Epithelial cell of prostate (primary cell): ENCODE measurements around the gene EBF3.

Source experiments
- DNase-seq: peaks from one replicate; pipeline ENCODE4 v3.0.0-alpha.2; 2011; ENCODE audit warnings: low read depth, low spot score
- H3K27ac ChIP-seq: fragments of 450-650 bp; 2 replicates; pipeline ENCODE4 v1.5.1; 2017; ENCODE audit warnings: mild to moderate bottlenecking

Gene EBF3

DNA sequence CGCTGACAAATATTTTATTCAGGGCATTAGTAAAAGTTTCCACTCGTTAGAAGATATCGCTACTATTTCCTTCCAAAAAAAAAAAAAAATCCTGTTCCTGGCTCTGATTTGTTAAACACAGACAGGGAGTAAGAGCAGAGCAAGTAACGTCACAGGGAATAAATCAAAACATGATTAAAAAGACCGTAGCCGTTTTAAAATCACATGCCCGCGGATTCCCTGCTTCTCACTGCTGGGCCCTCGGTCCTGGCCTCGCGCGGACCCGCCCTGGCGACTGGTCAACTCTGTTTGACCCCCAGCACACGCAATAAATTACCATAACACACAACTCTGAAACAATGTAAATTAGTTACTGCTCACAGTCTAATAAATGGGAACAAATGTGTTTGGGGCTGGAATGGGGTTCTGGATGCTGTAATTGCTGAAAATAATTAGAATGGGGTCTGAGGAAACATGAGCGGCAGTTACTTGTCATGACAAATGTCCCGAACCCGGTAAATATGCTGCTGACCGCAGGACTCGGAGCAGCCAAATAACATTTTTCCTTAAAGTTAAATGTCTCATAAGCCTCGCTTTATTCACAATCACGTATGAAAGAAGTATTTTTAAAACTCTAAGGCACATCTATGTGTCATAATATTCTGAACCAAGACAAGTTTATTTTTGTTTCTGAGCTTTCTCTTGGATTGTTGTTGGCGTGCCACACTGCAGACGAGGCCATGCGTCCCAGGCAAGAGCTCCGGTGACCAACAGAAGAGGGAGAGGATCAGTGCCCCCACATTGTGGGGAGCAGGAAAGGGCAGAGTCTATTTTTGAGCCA, 17.9 kb downstream of the EBF3 start:
- H3K27ac ChIP-seq: no peak overlapping the region
- DNase-seq: no peak

GRCh38 chr10:129945526-129945925, 18.5 kb downstream of the EBF3 start:
- H3K27ac ChIP-seq: no peak overlapping the region
- no peak for DNase-seq

- DNase-seq: no peak
- H3K27ac ChIP-seq: no peak overlapping the region
These were observed 19.0 kb downstream of the EBF3 start for GRCh38 chr10:129945064-129945463.

DNA sequence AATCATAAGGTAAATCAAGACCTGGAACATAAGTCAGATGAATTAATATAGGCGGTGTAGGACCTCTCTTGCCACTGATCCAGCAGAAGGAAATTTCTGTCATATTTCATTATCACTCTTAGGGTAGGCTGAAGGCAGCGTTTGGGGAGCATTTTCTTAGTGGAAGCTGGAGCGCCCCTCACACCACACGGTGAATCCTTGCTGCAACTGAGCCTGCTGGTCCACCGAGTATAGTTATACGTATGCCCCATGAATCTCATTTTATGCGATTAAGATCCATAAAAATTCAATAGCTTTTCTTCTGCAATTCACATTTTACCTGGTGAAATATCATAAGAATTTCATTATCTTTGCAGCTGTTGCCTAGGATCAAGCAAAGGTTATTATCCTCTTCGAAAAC, 19.6 kb downstream of the EBF3 start:
- H3K27ac ChIP-seq: no peak overlapping the region
- no peak for DNase-seq

GRCh38 chr10:129942936-129943715, 20.9 kb downstream of the EBF3 start:
- no peak for DNase-seq
- H3K27ac ChIP-seq: no peak overlapping the region

DNA sequence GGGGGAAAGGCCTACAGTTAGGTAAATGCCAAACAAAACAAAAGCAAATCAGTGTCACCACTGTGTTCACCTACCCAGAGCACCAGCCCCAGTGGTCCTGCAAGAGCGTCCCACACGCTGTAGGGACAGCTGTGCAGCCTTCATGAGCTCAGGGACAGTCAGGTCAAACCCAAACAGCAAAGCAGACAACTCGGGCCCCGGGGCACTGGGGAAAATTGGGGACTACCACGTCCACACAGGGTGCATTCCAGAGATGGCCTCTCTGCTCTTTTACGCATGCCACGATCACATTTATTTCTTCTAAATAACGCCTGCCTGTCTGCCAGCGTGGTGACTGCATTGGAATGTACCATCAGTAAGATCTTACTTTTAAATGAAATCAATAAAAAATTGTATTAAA, 21.7 kb downstream of the EBF3 start:
- no peak for DNase-seq
- H3K27ac ChIP-seq: no peak overlapping the region

DNA sequence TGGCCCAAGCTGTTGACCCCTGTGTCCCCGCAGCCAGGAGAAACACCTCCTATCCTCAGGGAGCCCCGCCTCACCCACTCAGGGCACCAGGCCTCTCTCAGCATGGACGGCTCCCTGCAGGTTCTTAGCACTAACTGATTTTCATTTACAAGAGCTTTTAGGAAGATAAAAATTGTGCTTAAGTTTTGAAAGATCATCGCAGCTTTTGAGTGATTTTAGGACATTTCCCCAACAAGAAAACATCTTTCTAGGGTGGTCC, 22.1 kb downstream of the EBF3 start:
- no peak overlapping the region for H3K27ac ChIP-seq
- DNase-seq: no peak

GRCh38 chr10:129941199-129942018, 22.7 kb downstream of the EBF3 start:
- no peak overlapping the region for H3K27ac ChIP-seq
- no peak for DNase-seq

DNA sequence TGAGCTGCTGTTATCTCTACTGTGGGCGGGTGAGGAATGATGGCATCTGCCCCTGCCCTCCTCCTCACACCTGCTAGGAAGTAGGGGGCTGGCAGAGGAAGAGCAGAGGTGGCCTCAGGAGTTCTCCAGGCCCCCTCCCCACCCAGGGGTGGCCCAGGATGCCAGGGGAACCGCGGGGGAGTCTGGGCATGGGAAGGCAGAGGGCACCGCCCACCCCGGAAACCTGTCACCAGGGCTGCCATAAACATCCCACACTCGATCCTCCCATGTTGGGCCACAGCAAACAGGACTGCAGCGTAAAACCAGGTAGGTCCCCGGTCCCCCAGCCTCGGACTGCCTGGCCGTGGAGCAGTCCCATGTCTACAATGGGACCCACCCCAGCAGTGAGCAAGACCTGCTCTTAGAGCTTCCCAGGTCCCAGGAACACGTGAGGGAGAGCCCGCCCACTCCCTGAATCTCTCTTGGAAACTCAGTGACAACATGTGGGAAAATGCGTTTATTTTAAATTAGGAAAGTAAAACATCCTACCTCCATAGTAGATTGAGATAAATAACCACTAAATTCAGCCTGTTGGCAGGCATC, 23.4 kb downstream of the EBF3 start:
- no peak for DNase-seq

DNA sequence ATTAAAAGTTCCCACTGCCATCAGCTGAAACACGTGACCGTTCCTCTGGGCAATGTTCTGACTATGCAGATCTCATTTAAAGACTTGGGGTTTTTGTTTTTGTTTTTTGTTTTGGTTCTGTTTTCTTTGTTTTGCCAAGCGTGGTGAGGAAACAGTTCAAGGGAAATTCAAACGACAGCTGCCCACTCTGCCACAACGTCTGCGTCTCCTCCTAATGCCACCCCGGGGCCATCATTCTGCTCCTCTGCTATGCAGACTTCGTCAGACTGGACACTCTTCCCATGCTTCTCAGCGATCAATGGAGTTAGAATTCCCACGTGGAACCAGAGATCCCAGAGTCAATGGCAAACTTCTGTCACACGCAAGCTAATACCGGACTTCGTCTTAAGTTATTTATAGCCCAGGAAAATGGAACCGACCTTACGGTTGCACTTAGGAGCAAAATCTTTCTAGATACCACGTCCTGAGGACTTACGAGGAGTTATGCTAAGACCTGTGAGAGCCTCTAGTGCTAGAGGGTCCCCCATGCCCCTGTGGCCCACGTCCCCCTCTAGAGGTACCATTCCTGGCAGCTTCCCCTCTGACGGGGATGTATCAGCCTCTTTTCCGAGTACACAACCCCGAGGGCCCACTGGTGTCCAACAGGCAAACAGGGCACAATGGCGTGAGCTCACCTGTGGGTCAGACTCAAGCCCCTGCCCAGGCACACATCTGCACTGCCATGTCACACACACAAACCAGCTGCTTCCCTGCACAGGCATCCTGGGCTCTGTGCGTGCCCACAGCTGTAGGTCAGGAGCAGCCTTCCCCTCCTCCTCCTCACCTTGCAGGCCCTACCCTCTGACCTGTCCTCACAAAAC, 24.4 kb downstream of the EBF3 start:
- DNase-seq: no peak
- H3K27ac ChIP-seq: no peak overlapping the region

More for the DNA sequence above, 23.4 kb downstream of the EBF3 start:
- no peak overlapping the region for H3K27ac ChIP-seq

DNA sequence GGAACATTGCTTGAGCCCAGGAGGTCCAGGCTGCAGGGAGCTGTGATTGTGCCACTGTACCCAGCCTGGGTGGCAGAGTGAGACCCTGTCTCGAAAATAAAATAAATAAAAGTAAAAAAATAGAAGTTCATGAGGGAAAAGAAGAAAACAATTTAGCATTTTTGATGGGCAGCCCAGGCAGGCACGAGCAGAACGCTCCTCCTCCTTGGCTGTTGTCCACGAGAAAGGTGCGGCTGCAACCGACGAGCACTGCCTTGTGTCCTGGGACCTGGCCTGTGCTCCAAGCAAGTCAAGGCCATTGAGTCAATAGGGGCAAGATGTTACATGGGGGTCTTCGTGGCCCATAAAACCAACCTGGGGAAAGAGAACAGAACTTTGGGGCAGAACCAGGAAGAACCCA, 25.6 kb downstream of the EBF3 start:
- no peak overlapping the region for H3K27ac ChIP-seq
- no peak for DNase-seq

DNA sequence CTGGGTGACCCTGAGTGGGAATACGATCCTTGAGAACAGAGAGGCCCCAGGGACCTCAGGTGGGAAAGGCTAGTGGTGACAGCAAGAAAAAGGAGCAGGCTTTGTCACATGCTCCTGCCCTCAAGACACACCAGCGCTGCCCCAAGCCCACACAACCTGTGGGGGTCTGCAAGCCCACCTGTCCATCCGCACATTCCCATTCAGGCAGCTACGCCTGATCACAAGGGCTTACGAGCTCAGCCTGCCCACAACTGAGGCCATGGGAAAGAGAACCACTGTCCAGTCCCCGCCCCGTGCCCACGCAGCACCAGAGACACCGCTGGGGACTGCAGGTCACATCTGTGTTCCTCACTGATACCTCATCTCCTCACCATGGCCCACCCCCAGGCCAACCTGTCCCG, 26.7 kb downstream of the EBF3 start:
- no peak overlapping the region for H3K27ac ChIP-seq
- no peak for DNase-seq

DNA sequence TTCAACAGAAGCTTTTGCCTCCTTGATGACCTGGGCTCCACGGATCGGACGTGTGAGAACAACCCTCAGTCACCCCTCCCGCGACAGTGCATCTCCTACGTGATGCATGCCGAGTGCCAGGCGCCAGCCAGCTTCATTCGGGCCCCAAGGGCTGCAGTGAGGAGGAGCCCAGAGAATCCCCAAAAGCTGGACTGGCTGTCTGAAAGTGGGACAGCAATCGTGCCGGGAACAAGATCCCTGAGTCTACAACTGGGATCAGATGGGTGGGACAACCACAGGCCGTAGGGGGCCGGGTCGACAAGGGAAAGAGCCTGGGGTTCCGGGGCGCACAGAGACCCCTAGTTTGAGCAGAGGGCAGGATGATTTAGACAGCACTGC, 27.2 kb downstream of the EBF3 start:
- no peak for DNase-seq
- no peak overlapping the region for H3K27ac ChIP-seq

DNA sequence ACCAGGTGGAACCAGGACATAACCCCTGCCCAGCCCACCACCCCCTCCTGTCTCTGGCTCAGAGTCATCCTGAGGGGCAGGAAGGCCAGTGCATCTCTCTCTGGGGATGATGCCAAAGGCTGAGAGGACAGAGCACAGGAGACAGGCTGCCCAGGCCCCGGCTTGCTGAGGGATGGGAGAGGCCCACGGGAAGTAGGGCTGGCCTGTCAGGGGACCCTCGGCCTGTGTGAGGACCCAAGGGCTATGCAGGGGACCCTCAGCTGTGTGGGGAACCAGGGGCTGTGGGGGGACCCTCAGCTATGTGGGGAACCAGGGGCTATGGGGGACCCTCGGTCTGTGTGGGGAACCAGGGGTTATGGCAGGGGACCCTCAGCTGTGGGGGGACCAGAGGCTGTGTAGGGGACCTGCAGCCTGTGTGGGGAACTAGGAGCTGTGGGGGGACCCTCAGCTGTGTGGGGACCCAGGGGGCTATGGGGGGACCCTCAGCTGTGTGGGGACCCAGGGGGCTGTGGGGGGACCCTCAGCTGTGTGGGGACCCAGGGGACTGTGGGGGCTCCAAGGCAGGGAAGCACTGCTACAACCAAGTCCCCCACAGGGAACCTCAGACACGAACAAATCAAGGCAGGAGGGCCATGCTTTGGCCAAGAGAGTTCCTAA, 27.7 kb downstream of the EBF3 start:
- no peak overlapping the region for H3K27ac ChIP-seq
- DNase-seq: no peak

GRCh38 chr10:129935867-129936152, 28.3 kb downstream of the EBF3 start:
- H3K27ac ChIP-seq: no peak overlapping the region
- DNase-seq: no peak

GRCh38 chr10:129935102-129935866, 28.8 kb downstream of the EBF3 start:
- H3K27ac ChIP-seq: no peak overlapping the region
- no peak for DNase-seq

- no peak overlapping the region for H3K27ac ChIP-seq
- DNase-seq: no peak
These were observed 29.7 kb downstream of the EBF3 start for GRCh38 chr10:129934196-129934925.

- H3K27ac ChIP-seq: no peak overlapping the region
- DNase-seq: no peak
These were observed 30.5 kb downstream of the EBF3 start for GRCh38 chr10:129933456-129934092.
